Measurements from ENCODE around the gene CENPH.
A peak's percentile ranks its signal among the peaks of the same experiment; 100 is the strongest.

Gene CENPH

DNA sequence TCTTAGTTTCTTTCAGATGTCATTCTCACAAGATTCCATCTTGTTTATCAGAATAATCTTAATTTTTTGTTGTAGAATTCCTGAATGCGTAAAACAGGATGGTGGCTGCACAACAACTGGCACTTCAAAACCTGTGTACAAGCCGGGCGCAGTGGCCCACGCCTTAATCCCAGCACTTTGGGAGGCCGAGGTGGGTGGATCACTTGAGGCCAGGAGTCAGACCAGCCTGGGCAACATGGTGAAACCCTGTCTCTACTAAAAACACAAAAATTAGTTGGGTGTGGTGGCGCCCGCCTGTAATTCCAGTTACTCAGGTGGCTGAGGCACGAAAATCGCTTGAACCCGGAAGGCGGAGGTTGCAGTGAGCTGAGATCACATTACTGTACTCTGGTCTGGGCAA lies 32.9 kb upstream of the CENPH start:
- TF ChIP-seq, protein P1, sequence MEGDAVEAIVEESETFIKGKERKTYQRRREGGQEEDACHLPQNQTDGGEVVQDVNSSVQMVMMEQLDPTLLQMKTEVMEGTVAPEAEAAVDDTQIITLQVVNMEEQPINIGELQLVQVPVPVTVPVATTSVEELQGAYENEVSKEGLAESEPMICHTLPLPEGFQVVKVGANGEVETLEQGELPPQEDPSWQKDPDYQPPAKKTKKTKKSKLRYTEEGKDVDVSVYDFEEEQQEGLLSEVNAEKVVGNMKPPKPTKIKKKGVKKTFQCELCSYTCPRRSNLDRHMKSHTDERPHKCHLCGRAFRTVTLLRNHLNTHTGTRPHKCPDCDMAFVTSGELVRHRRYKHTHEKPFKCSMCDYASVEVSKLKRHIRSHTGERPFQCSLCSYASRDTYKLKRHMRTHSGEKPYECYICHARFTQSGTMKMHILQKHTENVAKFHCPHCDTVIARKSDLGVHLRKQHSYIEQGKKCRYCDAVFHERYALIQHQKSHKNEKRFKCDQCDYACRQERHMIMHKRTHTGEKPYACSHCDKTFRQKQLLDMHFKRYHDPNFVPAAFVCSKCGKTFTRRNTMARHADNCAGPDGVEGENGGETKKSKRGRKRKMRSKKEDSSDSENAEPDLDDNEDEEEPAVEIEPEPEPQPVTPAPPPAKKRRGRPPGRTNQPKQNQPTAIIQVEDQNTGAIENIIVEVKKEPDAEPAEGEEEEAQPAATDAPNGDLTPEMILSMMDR (IDR thresholded peaks at IDR 0.05; ENCODE audit: low read depth, low read length): no peak
- in situ Hi-C loops (cut with HindIII; ENCODE audit: low sequenced_read_pairs): no loop called here
- no peak overlapping the region for H3K4me3 ChIP-seq (ENCODE audit: low read depth, low read length)
- DNase-seq (ENCODE audit: low read depth, low spot score): no peak

DNA sequence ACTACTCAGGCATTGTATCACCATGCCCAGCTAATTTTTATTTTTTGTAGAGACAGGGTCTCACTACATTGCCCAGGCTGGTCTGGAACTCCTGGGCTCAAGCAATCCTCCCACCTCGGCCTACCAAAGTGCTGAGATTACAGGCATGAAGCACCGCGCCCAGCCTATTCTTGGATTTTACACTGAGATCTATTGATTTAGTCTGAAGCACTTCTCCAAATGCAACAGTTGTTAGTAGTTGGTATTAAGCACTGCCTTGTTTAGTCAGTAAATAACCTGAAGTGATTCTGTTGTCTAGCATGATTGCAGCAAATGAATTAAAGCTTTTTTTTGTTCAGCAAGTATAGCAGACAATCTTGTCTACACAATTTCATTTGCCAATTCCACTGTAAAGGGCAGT lies 31.3 kb upstream of the CENPH start:
- DNase-seq (ENCODE audit: low read depth, low spot score): no peak
- in situ Hi-C loops (cut with HindIII; ENCODE audit: low sequenced_read_pairs): no loop called here
- H3K4me3 ChIP-seq (ENCODE audit: low read depth, low read length): no peak overlapping the region
- TF ChIP-seq, protein P1 (IDR thresholded peaks at IDR 0.05; ENCODE audit: low read depth, low read length): no peak

DNA sequence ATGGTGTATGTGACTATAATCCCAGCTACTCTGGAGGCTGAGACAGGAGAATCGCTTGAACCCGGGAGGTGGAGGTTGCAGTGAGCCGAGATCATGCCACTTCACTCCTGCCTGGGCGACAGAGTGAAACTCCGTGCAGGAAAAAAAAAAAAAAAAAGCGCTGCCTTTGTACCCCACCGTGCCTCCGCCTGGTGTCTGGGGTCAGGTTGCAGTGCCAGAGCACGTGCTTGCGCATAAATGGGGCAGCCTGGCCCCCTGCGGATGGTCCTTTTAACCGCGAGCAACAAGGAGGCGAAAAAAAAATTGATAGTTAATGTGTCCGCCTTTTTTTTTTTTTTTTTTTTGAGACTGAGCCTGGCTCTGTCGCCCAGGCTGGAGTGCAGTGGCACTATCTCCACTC lies 28.7 kb upstream of the CENPH start:
- in situ Hi-C loops (cut with HindIII; ENCODE audit: low sequenced_read_pairs): no loop called here
- H3K4me3 ChIP-seq (ENCODE audit: low read depth, low read length): no peak overlapping the region
- TF ChIP-seq, protein P1 (IDR thresholded peaks at IDR 0.05; ENCODE audit: low read depth, low read length): no peak
- no peak for DNase-seq (ENCODE audit: low read depth, low spot score)

DNA sequence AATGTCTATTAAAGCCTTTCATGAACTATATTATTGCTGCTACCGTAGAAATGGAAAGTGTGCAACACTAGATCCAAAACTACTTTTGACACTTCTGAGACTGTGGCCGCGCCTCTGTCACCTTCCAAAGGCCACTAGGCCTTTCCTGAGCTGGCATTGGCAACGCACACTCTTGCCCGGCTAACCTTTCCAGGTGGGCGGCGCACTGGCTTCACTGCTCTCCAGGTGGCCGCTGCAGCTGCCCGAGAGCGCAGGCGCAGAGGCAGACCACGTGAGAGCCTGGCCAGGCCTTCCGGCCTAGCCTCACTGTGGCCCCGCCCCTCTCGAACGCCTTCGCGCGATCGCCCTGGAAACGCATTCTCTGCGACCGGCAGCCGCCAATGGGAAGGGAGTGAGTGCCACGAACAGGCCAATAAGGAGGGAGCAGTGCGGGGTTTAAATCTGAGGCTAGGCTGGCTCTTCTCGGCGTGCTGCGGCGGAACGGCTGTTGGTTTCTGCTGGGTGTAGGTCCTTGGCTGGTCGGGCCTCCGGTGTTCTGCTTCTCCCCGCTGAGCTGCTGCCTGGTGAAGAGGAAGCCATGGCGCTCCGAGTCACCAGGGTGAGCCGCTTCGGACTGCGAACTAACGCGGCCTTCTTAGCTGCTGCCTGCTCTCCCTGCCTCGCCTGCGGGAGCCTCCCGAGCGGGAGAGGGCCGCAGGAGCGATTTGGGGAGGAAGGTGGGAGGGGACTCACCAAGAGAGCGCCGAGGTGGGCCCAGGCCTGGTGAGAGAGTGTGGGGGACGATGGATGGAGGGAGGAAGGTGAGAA lies 22.5 kb upstream of the CENPH start, which contains the start of gene CCNB1:
Gene CCNB1 (plus strand): TSS at position 465 of the 807 bp plus-strand sequence. CDS start 113 bp downstream, at position 578.
- TF ChIP-seq, protein P1 (IDR thresholded peaks at IDR 0.05; ENCODE audit: low read depth, low read length): no peak
- in situ Hi-C loops (cut with HindIII; ENCODE audit: low sequenced_read_pairs): no loop called here
- H3K4me3 ChIP-seq (ENCODE audit: low read depth, low read length): peak within 1 kb of the TSS; percentile 95
- DNase-seq (ENCODE audit: low read depth, low spot score): peak; percentile 98

DNA sequence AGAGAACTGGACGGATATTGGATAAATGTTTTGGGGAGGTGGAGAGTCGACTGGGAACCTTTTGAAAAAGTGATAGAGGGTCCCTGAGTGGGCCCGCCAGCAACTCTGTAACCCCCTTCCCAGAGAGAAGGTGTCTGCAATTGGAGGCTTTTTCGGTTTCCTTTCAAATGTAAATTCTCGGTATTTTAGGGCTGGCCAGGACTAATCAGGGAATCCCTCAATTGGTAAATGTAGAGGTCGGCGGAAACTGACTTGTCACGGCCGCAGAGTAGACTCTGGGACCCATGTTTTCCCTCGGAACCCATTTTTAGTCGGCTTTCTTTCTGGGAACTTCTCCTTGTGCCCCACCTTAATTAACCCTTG lies 21.9 kb upstream of the CENPH start:
- in situ Hi-C loops (cut with HindIII; ENCODE audit: low sequenced_read_pairs): no loop called here
- peak; percentile 16 for DNase-seq (ENCODE audit: low read depth, low spot score)
- TF ChIP-seq, protein P1 (IDR thresholded peaks at IDR 0.05; ENCODE audit: low read depth, low read length): no peak
- peak overlapping the region; percentile 95 for H3K4me3 ChIP-seq (ENCODE audit: low read depth, low read length)

DNA sequence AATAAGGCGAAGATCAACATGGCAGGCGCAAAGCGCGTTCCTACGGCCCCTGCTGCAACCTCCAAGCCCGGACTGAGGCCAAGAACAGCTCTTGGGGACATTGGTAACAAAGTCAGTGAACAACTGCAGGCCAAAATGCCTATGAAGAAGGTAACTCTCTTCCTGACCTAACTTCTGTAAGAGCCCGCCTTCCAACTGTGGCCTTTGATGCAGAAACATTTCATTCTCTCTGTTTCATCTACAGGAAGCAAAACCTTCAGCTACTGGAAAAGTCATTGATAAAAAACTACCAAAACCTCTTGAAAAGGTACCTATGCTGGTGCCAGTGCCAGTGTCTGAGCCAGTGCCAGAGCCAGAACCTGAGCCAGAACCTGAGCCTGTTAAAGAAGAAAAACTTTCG lies 21.5 kb upstream of the CENPH start:
- peak overlapping the region; percentile 95 for H3K4me3 ChIP-seq (ENCODE audit: low read depth, low read length)
- DNase-seq (ENCODE audit: low read depth, low spot score): no peak
- in situ Hi-C loops (cut with HindIII; ENCODE audit: low sequenced_read_pairs): no loop called here
- TF ChIP-seq, protein P1 (IDR thresholded peaks at IDR 0.05; ENCODE audit: low read depth, low read length): no peak
